Stimulated activated CD8-positive, alpha-beta memory T cell treated with anti-CD3 and anti-CD28 coated beads, Interleukin-15, amount 100 ng/mL, for 1 hour (primary cell): ENCODE measurements around the gene PLEK2.

Source experiments
- DNase-seq: peaks from one replicate; pipeline ENCODE4 v3.0.0-alpha.2; 2020; ENCODE audit warnings: low read depth

PLEK2 gene

DNA sequence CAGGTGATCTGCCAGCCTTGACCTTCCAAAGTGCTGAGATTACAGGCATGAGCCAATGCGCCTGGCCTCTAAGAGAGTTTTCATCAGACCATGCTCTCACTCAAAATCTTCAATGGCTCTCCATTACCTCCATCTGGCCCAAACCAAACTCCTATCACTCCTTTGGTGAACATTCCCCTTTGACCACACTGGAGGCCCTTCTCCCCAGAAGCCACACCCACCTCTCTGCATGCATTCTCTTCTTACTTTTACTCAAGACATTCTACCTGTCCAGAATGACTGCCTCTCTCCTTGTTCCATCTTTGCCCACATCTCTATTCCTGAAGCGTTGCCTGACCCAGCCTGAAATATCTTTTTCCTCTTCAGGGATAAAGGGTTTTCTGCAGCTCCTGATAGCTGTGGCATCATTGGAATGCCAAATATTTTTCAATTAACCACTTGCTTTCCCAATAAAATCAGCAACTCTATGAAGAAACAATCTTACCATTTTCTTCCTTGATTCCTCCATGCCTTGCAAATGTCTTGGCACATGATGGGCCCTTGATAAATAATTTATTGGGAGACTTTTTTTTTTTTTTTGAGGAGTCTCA lies 15.5 kb downstream of the PLEK2 start:
- no peak for DNase-seq

- no peak for DNase-seq
Measured at GRCh38 chr14:67395876-67396189, 16.1 kb downstream of the PLEK2 start.

- DNase-seq, result no peak
Measured at GRCh38 chr14:67395086-67395875, 16.7 kb downstream of the PLEK2 start.

DNA sequence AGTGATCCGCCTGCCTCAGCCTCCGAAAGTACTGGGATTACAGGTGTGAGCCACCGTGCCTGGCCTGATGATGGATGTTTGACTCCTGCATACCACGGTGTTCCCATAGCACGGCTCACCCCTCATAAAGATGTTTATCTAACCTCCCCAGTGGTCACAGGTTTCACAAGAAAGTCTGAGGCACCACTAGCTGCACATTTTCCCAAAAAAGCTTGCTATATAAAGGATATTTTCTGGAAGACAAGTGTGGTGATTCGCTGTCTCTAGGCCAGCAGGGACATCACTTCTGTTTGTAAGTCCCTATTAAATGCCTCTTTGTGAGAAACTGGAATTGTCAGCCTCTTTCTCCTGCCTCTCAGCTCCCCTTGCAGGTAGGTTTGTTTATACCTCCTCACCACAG lies 18.3 kb downstream of the PLEK2 start:
- DNase-seq, result no peak

- no peak for DNase-seq
Measured at GRCh38 chr14:67392800-67393199, 19.2 kb downstream of the PLEK2 start.

GRCh38 chr14:67392123-67392522 lies 19.8 kb downstream of the PLEK2 start:
- DNase-seq, result no peak

GRCh38 chr14:67391268-67391667 lies 20.7 kb downstream of the PLEK2 start:
- DNase-seq, result no peak

- no peak for DNase-seq
Measured at GRCh38 chr14:67389811-67390534, 22.0 kb downstream of the PLEK2 start.

- DNase-seq, result no peak
Measured at GRCh38 chr14:67389275-67389674, 22.7 kb downstream of the PLEK2 start.

DNA sequence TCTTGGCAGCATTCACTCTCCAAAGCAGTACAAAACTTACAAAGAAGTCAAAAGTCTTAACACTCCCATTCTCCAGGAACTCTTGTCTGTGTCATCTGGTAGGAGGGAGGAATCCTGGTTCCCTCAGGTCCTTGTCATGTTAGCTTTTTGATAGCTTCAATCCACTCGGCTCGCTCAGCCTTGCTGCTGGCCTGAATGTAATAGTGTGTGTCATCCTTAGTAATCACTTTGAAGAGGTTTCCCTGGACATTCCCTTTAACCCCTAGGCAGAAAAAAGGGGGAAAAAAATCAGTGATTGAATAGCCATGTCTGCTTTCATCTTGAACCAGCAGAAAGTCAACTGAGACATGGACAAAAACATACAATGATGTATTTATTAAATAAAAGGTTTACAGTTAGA lies 24.8 kb downstream of the PLEK2 start:
- DNase-seq, result no peak

DNA sequence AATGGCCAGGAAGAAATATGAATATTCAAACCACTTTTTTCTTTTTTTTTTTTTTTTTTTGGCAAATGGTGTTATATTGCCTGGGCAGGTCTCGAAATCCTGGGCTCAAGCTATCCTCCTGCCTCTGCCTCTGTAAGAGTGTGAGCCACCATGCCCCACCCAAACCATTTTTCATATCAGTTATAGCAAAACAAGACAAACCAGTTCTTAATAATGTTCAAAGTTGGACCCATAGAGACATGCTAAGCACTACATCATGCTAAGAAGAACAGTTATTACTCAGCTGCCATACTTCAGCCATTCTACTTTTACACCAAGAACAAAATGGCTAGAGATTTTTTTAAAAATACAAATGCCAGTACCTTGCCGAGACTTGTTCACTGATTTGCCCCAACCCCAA lies 26.3 kb downstream of the PLEK2 start:
- no peak for DNase-seq

DNA sequence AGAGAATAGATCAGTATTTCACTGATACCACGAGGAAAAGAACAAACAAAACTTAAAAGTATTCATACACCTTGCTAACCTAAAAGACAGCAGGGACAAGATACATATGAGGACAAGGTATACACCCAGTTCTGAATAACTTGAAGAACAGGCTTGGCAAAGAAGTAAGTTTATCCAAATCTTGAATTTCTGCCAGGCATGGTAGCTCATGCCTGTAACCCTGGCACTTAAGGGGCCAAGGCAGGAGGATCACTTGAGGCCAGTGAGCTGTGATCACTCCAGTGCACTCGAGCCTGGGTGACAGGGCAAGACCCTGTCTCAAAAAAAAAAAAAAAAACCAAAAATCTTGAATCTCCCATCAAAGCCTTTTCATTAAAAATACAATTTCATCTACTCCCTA lies 26.8 kb downstream of the PLEK2 start:
- DNase-seq, result no peak

- no peak for DNase-seq
Measured at GRCh38 chr14:67377916-67378315, 34.0 kb downstream of the PLEK2 start.

DNA sequence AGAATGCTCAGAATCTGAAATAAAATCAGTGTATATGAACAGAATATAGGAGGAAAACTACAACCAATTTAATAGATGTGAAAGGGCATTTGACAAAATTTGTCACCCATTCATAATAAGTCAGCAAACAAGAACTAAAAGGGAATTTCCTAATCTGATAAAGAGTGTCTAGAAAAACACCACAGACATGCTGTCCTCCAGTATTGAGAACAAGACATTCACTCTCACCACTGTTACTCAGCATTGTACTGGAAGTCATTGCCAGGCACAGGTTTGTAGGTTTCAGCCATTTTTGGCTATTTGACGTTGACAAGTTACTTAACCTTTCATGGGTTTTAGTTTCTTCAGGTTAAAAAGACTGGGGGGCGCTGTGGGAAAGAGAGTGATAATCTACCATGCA lies 38.6 kb downstream of the PLEK2 start:
- DNase-seq, result no peak

- no peak for DNase-seq
Measured at GRCh38 chr14:67372833-67373232, 39.1 kb downstream of the PLEK2 start.

DNA sequence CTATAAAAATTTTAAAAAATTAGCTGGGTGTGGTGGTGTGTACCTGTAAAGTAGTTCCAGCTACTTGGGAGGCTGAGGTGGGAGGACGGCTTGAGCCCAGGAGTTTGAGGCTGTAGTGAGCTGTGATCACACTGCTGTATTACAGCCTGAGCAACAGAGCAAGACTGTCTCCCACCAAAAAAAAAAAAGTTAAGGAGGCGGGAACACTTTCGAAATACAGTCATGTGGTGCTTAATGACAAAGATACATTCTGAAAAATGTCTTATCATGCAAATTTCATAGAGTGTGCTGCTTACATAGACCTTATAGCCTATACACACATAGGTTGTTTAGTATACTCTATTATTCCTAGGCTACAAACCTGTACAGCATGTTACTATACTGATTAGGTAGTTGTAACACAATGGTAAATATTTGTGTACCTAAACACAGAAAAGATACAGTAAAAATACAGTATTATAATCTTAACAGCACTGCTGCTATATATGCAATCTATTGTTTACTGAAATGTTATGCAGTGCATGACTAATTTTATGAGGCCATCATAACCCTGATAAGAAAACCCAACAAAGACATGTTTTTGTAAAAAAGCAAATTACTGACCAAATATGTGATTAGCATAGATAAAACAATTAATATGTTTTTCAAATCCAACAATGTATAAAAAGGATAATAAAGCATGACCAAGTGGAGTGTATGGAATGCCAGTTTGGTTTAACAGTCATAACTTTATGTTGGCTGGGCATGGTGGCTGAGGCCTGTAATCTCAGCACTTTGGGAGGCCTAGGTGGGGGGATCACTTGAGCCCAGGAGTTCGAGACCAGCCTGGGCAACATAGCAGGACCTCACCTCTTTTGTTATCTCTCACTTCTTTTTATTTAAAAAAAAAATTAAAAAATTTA lies 40.5 kb downstream of the PLEK2 start:
- DNase-seq, result no peak

- DNase-seq, result no peak
Measured at GRCh38 chr14:67370830-67371229, 41.1 kb downstream of the PLEK2 start.

DNA sequence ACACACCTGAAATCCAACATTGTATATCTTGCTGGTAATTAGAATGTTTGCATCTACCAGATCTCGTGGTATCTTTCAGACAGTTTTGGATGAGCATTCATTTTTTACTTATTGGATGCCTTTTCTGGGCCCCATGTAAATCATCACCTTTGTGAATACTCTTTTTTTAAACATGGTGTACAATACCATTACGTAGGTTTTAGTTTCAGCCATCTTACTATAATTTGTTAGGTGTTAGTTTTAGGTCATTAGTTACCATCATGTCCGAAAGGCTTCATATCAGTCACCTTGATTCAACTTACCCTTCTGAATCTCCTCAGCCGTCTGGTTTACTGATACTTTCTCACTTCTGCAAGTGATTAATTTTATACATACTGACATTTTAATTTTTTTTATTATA lies 46.5 kb downstream of the PLEK2 start:
- DNase-seq, result no peak

DNA sequence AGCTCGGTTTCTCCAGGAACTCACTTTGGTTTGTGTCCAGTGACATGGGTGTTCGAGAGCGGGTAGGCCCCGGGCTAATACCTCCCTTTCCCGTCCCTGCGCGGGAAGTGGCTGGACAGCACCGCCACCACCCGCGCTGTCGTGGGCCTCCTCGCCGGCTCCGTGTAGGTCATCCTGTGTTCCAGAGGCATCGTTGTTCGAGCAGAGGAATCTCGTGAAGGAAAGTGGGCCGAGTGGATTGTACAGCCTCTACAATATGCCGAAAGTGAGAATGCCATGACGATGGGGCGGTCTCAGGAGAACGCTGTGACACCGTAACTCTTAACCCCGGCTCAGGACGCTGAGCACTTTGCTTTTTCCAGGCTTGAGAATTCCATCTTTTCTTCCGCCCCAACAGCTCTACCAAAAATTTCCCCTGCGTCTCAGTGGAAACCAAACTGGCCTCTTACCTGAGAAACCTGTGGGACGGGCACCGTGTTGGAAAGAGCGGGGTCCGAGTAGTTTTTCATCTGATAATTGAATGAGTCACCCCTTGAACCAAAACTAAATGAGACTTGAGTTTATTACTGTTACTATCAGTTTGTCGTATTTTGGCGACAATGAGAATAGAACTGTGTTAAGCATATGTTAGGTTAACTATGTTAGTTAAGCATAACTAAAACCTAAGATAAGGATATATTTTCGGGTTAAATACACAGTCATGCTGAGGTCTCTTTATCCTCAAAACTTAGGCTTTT lies 51.3 kb downstream of the PLEK2 start:
- DNase-seq, result no peak

DNA sequence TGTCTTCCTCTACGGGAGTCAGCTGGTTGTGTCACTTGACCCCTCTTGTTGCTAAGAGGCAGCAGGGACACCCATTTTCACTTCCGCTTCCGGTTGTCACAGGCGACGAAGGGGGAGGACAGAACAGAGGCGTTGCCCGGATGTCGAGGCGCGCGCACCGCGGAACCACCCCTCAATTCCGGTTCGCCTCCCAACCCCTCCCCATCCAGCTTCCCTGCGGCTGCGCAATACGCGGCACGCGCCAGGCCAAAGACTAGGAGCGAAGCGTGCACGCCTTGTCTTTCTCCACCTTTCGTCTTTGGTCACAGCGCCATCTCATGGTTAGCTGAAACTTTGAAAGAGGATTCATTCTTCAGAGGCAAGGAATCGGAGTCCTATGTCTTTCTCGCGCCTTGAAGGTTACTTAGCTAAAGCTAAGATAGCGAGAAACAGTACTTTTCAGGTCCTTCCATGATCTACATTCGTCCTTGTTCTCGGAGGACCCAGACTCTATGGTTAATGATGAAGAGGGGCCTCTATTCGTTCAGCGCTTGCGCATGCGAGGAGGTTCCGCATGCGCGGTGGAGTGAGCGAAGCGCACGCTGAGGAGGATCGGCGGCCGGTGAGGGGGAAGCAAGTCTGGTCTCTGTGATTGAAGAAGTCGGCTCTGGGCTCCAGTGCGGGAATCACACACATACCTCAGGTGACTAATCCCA lies 52.0 kb downstream of the PLEK2 start, which contains the start of the genes ATP6V1D and EIF2S1:
Gene ATP6V1D, minus strand, starts transcription at position 30 of the 695 bp plus-strand sequence. CDS start 106 bp downstream, outside the sequence.
Gene EIF2S1, plus strand, starts transcription at position 554 of the 695 bp plus-strand sequence. CDS start 4,440 bp downstream, outside the sequence.
- peak; percentile 99 for DNase-seq
